Renal pelvis (tissue), 4 donors: ENCODE data around the gene SLC5A9. TPM values are rescaled to one million over a fixed set of nuclear protein-coding genes. Genes with fewer than 3 reads are reported as not detected.
"Not testable (repeated sequence)": the region's sequence is repeated elsewhere in the genome, so short reads cannot be mapped to it uniquely, and the experiment has no call there.

Experiments used
- DNase-seq: peaks from one replicate; pipeline ENCODE4 v3.0.0-alpha.2; 2013
- polyA plus RNA-seq, 3 donors: library from polyadenylated mRNA; unstranded; fragments of 120-200 nt; gene quantifications; one replicate each; pipeline ENCODE4 v1.2.1, GENCODE V29; 2013; ENCODE audit not compliant: insufficient read length in 3 of 3

SLC5A9 gene
- polyA plus RNA-seq, 3 donors: 3.5 to 26.2 (median 8.9) TPM

GRCh38 chr1:48236716-48237470, 14.4 kb downstream of the SLC5A9 start:
- DNase-seq: peak; percentile 28

- DNase-seq: no peak
These were observed 19.7 kb downstream of the SLC5A9 start for GRCh38 chr1:48242141-48242736.

GRCh38 chr1:48245106-48245505, 22.6 kb downstream of the SLC5A9 start:
- DNase-seq: no peak

- DNase-seq: no peak
These were observed 24.2 kb downstream of the SLC5A9 start for GRCh38 chr1:48246727-48247126.

- no peak for DNase-seq
These were observed 25.8 kb downstream of the SLC5A9 start for GRCh38 chr1:48248356-48248755.

GRCh38 chr1:48249868-48250267, 27.4 kb downstream of the SLC5A9 start:
- no peak for DNase-seq

GRCh38 chr1:48250572-48250971, 28.1 kb downstream of the SLC5A9 start:
- no peak for DNase-seq

GRCh38 chr1:48251323-48251722, 28.8 kb downstream of the SLC5A9 start:
- no peak for DNase-seq

GRCh38 chr1:48251821-48252220, 29.3 kb downstream of the SLC5A9 start:
- no peak for DNase-seq

GRCh38 chr1:48254254-48254653, 31.7 kb downstream of the SLC5A9 start:
- DNase-seq: no peak

GRCh38 chr1:48258106-48258505, 35.6 kb downstream of the SLC5A9 start:
- no peak for DNase-seq

GRCh38 chr1:48261881-48262400, 39.4 kb downstream of the SLC5A9 start:
- no peak for DNase-seq

GRCh38 chr1:48263041-48263440, 40.5 kb downstream of the SLC5A9 start:
- DNase-seq: no peak

GRCh38 chr1:48266576-48266975, 44.1 kb downstream of the SLC5A9 start:
- DNase-seq: no peak

GRCh38 chr1:48277437-48277836, 54.9 kb downstream of the SLC5A9 start:
- not testable (repeated sequence) for DNase-seq

- not testable (repeated sequence) for DNase-seq
These were observed 59.8 kb downstream of the SLC5A9 start for GRCh38 chr1:48282329-48282728.

- DNase-seq: not testable (repeated sequence)
These were observed 62.3 kb downstream of the SLC5A9 start for GRCh38 chr1:48284696-48285420.

- DNase-seq: no peak
These were observed 63.0 kb downstream of the SLC5A9 start for GRCh38 chr1:48285525-48285924.

GRCh38 chr1:48291421-48291820, 68.9 kb downstream of the SLC5A9 start:
- DNase-seq: no peak

- DNase-seq: no peak
These were observed 70.2 kb downstream of the SLC5A9 start for GRCh38 chr1:48292706-48293105.

- DNase-seq: not testable (repeated sequence)
These were observed 71.6 kb downstream of the SLC5A9 start for GRCh38 chr1:48294094-48294493.

- no peak for DNase-seq
These were observed 72.1 kb downstream of the SLC5A9 start for GRCh38 chr1:48294656-48295055.
